GM21737 (cell line): Measurements from ENCODE around the gene RNASE12.
"Not testable (repeated sequence)": the region's sequence is repeated elsewhere in the genome, so short reads cannot be mapped to it uniquely, and the experiment has no call there.

Experiments used
- ATAC-seq: cut with Tn5 transposase; IDR thresholded peaks from one replicate; pipeline ENCODE4 v1.9.1; 2021; ENCODE audit warnings: mild to moderate bottlenecking, moderate library complexity; ENCODE audit not compliant: unreplicated experiment

Gene RNASE12

GRCh38 chr14:20583908-20584307, 7.3 kb downstream of the RNASE12 start:
- no peak for ATAC-seq

DNA sequence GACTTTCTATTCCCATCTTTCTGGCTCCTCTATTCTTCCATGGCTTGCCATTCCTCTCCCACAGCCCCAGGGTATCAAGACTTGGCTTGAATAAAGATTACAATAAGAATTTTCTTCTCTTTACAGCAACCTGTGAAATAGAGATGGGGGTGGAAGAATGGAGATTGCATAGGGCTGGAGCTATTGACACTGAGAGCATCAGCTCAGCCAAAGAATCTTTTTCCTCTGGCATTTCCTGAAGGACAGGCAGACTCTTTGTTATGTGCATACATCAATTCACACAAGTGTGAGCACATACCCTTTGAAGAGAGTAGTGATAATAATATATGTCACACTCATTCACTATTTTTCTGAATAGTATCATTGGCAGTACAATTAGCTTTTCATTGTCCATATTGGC, 8.0 kb downstream of the RNASE12 start:
- no peak for ATAC-seq

GRCh38 chr14:20580242-20580641, 10.9 kb downstream of the RNASE12 start:
- no peak for ATAC-seq

DNA sequence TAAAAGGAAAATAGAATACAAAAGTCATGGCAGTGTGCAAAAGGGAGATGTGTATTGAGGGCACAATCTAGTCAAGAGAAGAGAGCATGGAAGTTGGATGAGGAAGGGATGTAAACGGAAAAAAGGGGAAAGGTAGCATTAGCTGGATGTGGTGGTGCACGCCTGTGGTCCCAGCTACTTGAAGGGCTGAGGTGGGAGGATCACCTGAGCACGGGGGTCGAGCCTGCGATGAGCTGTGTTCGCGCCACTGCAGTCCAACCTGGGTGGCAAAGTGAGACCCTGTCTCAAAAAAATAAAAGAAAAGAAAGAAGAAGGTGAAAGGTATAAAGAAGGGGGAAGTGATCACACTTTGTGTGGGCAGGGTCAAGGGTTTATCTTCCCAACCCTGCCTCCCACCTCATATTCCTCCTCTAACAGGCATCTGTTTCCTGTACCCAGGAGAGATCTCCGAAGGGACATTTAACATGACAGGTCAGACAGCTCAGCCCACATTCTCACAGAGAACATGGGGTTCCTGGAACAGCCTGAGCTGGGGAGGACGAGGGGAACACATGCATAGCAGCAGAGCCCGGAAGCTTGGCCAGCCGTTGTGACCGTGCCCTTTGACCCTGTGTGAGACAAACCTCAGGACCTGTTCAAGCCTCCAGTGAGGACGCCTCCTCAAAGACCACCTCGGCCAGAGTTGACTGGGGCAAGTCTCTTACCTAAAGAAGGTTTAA, 12.2 kb downstream of the RNASE12 start:
- ATAC-seq: no peak

DNA sequence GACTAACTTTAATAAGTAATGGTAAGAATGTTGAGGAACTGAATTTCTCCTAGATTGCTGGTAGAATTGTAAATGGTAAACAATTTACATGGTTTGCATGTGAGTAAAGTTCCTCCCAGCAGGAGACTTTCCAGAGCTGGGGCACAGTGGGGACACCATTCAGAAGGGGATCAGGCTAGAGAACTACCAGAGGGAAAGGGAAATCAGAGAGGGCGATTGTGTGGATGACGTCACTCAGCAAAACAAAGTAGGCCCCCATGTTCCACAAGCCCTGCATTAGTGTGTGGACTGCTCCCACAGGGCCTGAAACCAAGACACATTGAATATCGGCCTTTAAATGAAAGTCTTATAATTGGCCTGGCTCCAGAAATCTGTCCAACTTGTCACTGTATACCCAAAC, 12.9 kb downstream of the RNASE12 start:
- ATAC-seq: no peak

DNA sequence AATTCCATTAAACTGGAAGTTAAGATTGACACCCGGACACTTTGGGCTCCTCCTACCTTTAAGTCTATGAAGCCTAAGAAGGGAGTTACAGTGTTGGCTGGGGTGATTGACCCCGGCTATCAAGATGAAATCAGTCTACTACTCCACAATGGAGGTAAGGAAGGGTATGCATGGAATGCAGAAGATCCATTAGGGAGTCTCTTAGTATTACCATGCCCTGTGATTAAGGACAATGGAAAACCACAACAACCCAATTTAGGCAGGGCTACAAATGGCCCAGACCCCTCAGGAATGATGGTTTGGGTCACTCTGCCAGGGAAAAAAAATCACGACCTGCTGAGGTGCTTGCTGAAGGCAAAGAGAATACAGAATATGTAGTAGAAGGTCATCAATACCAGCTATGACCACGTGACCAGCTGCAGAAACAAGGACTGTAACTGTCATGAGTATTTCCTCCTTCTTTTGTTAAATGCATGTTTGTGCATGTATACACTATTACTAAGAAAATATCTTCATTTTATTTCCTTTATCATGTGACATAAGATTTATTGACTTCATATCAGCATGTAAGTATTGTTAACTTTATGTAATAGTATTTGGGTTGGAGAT, 18.7 kb downstream of the RNASE12 start:
- not testable (repeated sequence) for ATAC-seq

GRCh38 chr14:20570720-20571119, 20.5 kb downstream of the RNASE12 start:
- not testable (repeated sequence) for ATAC-seq

DNA sequence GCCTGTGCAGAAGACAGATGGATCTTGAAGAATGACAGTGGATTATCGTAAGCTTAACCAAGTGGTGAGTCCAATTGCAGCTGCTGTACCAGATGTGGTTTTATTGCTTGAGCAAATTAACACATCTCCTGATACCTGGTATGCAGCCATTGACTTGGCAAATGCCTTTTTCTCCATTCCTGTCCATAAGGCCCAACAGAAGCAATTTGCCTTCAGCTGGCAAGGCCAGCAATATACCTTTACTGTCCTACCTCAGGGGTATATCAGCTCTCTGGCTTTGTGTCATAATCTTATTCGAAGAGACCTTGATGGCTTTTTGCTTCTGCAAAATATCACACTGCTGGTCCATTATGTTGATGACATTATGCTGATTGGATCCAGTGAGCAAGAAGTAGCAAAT, 21.3 kb downstream of the RNASE12 start:
- ATAC-seq: not testable (repeated sequence)

DNA sequence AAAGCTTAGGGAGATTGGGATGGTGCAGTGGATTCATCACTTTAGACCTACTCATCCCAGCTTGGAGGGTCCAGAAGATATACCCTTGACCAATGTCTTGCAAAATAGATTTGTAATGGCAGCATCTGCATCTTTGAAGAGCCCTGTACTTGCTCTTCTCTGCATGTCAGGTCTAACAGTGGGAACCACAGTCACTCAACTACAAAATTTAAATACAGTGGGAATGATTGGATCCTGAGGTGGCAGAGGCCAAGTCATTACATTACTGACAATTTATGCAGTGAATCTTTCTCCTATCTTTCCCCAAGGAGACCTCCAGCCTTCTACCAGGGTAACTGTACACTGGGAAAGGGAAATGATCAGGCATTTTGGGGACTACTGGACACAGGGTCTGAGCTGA, 22.1 kb downstream of the RNASE12 start:
- ATAC-seq: no peak

DNA sequence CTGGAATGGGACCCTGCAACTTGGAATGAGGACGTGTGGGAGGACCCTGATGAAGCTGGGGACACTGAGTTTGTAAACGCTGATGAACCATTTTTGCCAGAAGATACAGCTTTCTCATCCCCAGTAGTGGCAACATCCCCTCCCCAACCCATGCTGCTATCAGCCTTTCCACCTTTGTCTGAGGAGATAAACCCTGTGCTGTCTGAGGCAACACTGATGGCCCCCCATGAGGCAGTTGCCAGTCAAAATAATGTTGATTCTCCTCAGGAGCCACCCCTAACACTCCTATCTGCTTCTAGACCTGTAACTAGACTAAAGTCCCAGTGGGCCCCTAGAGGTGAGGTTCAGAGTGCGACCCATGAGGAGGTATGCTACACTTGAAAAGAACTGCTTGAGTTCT, 22.8 kb downstream of the RNASE12 start:
- no peak for ATAC-seq

- ATAC-seq: not testable (repeated sequence)
These were observed 24.0 kb downstream of the RNASE12 start for GRCh38 chr14:20567199-20567598.

GRCh38 chr14:20564501-20564997, 26.6 kb downstream of the RNASE12 start:
- ATAC-seq: no peak

DNA sequence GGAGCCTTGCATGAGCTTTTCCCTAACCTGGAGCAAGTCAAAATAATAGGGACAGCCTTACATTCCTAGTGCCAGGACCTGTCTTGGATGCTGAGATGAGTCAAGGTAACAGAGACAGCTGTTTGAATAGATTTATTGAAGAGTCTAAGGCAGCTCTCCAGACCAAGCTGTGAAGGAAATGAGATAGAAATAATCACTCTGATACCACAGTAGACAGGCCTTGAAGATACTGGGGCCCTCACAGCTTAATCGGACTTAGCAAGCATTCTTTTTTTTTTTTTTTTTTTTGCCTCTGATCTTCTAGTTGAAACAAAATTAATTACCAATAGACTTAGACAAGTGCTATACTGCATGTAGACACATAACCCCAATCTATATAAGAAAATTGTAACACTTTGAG, 27.2 kb downstream of the RNASE12 start:
- no peak for ATAC-seq

GRCh38 chr14:20560961-20561360, 30.2 kb downstream of the RNASE12 start, which contains the start of gene RNASE9:
TSS of gene RNASE9 (minus strand) at chr14:20561047.
- ATAC-seq: no peak

DNA sequence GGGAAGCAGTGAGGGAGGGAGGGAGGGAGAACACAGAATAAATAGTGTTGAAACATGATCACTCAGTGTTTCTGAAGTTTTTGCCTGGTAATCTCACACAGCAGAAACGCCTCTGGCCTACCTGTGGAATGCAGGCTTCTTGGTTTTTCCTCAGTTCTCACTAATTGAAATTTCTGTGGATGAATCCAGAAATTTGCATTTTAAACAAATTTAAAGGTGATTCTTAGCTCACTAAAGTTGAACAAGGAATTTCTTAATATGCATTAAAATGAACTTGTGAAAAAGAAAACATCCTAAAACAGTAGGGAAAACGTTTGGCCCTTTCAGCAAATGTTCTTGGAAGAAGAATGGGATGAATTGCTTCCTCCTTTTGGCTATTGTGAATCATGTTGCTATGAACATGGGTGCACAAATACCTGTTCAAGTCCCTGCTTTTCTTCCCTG, 31.7 kb downstream of the RNASE12 start:
- ATAC-seq: no peak

GRCh38 chr14:20557212-20557542, 34.0 kb downstream of the RNASE12 start:
- no peak for ATAC-seq

- no peak for ATAC-seq
These were observed 34.5 kb downstream of the RNASE12 start for GRCh38 chr14:20556500-20557211.

GRCh38 chr14:20555845-20556244, 35.3 kb downstream of the RNASE12 start:
- no peak for ATAC-seq

- no peak for ATAC-seq
These were observed 38.2 kb downstream of the RNASE12 start for GRCh38 chr14:20553024-20553423.

GRCh38 chr14:20551606-20552005, 39.6 kb downstream of the RNASE12 start:
- no peak for ATAC-seq

GRCh38 chr14:20550926-20551325, 40.2 kb downstream of the RNASE12 start:
- ATAC-seq: no peak
